ENCODE results near the gene GDPD3. TPM values are rescaled to one million over a fixed set of nuclear protein-coding genes. Genes with fewer than 3 reads are reported as not detected.

GDPD3 gene
- total RNA-seq, 2 experiments from 2014 or later: 5.2 to 6.4 TPM

DNA sequence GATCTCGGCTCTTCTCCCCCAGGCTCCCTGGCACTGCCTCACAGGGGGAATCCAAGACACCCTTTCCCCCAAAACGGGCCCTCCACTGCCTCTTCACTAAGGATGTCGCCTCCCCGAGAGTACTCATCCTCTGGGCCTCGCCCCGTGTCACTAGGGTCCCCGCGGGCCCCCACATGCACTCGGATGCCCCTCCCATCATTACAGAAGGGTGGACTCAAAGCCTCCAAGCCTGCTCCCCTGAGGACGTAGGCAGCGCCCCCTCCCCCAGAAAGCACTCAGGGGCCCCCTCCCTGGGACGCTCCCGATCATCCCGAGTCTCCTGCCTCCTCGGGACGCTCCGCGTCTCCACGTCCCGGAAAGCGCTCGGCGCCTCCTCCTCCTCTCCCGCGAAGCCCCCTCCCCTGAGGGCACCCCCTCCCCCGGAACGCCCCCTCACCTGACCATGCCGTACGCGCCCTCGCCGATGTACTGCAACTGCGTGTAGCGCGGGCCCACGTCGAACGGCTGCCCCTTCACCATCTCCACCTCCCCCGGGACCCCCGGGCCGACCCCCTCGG is 9.3 kb upstream of the GDPD3 start:
- peaks cover 29% of the 10 kb centered on the region for H3K36me3 Mint-ChIP-seq (ENCODE audit: low read depth)
- peaks cover 19% of the 10 kb centered on the region for H3K36me3 ChIP-seq (ENCODE audit: insufficient read depth, low read length)
- peak in 5 of 14 experiments; percentile 4 to 39 (median 26) for DNase-seq
- peak overlapping the region; percentile 91 for H3K4me3 Mint-ChIP-seq
- H3K4me1 Mint-ChIP-seq (ENCODE audit: low read depth): peaks cover 28% of the 10 kb centered on the region
- no peaks in the 10 kb centered on the region for H3K9me3 ChIP-seq (ENCODE audit: control insufficient read depth in 1 of 2, insufficient read depth in 1 of 2, low read length in 2 of 2)
- ChIA-PET POLR2A (interaction anchor here (0.9 to 1.7 kb wide), 5 partner anchors 20 to 63 kb away, joined by 3 to 17 read pairs (median 5); partner anchors contain the start of genes ALDOA, CORO1A and TBX6), CTCF (interaction anchor here (1.8 kb wide), 1 partner anchor 20 kb away, joined by 4 read pairs; no protein-coding TSS in a partner anchor)
- peak overlapping the region; percentile 81 for H3K27ac Mint-ChIP-seq
- H3K4me3 ChIP-seq (ENCODE audit: low read length): peak overlapping the region; percentile 92
- peaks cover 33% of the 10 kb centered on the region for H3K4me1 ChIP-seq (ENCODE audit: insufficient read depth, low read length)
- H3K9me3 Mint-ChIP-seq: no peaks in the 10 kb centered on the region
- H3K27me3 Mint-ChIP-seq: no peaks in the 10 kb centered on the region
- H3K27me3 ChIP-seq (ENCODE audit: control insufficient read depth in 1 of 2, insufficient read depth in 2 of 2, low read length in 2 of 2): no peaks in the 10 kb centered on the region
- TF ChIP-seq, protein P1, sequence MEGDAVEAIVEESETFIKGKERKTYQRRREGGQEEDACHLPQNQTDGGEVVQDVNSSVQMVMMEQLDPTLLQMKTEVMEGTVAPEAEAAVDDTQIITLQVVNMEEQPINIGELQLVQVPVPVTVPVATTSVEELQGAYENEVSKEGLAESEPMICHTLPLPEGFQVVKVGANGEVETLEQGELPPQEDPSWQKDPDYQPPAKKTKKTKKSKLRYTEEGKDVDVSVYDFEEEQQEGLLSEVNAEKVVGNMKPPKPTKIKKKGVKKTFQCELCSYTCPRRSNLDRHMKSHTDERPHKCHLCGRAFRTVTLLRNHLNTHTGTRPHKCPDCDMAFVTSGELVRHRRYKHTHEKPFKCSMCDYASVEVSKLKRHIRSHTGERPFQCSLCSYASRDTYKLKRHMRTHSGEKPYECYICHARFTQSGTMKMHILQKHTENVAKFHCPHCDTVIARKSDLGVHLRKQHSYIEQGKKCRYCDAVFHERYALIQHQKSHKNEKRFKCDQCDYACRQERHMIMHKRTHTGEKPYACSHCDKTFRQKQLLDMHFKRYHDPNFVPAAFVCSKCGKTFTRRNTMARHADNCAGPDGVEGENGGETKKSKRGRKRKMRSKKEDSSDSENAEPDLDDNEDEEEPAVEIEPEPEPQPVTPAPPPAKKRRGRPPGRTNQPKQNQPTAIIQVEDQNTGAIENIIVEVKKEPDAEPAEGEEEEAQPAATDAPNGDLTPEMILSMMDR (IDR thresholded peaks at IDR 0.05): no peak
- H3K27ac ChIP-seq (ENCODE audit: low read depth in 1 of 2, low read length in 2 of 2): peak overlapping the region; percentile 37 to 59
- peak; percentile 16 for ATAC-seq (ENCODE audit: poor library complexity)
- intact Hi-C loops (cut with DNase I, micrococcal nuclease): loop anchor here in 1 of 2 experiments (1.0 to 2.0 kb wide), 2 partner anchors 58 to 295 kb away; partner anchors contain the start of gene ALDOA

DNA sequence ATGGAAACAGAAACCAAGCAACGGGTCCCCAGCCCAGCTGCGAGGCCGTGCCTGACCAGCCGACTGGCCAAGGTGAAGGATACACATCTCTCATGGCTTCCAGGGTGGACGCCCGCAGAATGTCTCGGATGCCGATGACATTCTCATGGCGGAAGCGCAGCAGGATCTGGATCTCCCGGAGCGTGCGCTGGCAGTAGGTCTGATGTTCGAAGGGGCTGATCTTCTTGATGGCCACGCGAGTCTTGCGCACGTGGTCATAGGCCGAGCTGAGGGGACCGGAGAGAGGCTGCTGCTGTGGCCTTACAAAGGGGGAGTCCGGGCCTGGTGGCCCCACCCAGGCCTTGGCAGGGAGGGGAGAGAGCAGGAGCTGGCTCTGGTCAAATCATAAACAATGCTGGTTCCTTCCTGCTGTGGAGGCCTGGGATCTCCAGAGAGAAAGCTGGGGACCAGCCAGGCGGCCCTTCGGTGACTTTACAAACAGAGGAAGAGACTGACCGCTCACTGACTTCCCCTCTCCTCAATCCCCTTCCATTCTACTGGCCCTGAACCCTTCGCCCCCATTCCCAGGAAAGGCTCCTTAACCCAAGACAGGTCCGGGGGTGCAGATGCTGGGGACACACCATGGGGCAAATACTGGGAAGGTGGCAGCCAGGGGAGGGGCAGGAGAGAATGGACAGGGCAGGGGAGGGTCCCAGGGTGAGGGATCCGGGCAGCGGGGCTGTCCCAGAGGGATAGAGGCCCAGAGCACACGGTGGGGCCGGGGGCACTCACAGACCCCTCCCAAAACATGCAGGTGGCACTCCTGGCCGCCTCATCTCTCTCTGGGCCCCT is 8.6 kb upstream of the GDPD3 start:
- H3K4me3 ChIP-seq (ENCODE audit: low read length): peak overlapping the region; percentile 92
- H3K4me3 Mint-ChIP-seq: peak overlapping the region; percentile 91
- peak overlapping the region; percentile 81 for H3K27ac Mint-ChIP-seq
- H3K27ac ChIP-seq (ENCODE audit: low read depth in 1 of 2, low read length in 2 of 2): peak overlapping the region; percentile 37 to 59
- H3K9me3 ChIP-seq (ENCODE audit: control insufficient read depth in 1 of 2, insufficient read depth in 1 of 2, low read length in 2 of 2): no peaks in the 10 kb centered on the region
- ChIA-PET CTCF (no interaction called here), POLR2A (interaction anchor here (0.6 to 2.5 kb wide), 4 partner anchors 19 to 64 kb away, joined by 3 to 11 read pairs (median 6); partner anchors contain the start of gene CORO1A)
- intact Hi-C loops (cut with DNase I, micrococcal nuclease): loop anchor here in 1 of 2 experiments (2.0 kb wide), 2 partner anchors 25 to 57 kb away; partner anchors contain the start of genes ALDOA and YPEL3
- TF ChIP-seq, protein P1 (IDR thresholded peaks at IDR 0.05): no peak
- H3K4me1 Mint-ChIP-seq (ENCODE audit: low read depth): peaks cover 28% of the 10 kb centered on the region
- H3K9me3 Mint-ChIP-seq: no peaks in the 10 kb centered on the region
- peak in 2 of 14 experiments; percentile 16 to 30 for DNase-seq
- ATAC-seq (ENCODE audit: poor library complexity): no peak
- H3K36me3 Mint-ChIP-seq (ENCODE audit: low read depth): peaks cover 33% of the 10 kb centered on the region
- H3K36me3 ChIP-seq (ENCODE audit: insufficient read depth, low read length): peaks cover 26% of the 10 kb centered on the region
- no peaks in the 10 kb centered on the region for H3K27me3 Mint-ChIP-seq
- no peaks in the 10 kb centered on the region for H3K27me3 ChIP-seq (ENCODE audit: control insufficient read depth in 1 of 2, insufficient read depth in 2 of 2, low read length in 2 of 2)
- H3K4me1 ChIP-seq (ENCODE audit: insufficient read depth, low read length): peaks cover 33% of the 10 kb centered on the region

DNA sequence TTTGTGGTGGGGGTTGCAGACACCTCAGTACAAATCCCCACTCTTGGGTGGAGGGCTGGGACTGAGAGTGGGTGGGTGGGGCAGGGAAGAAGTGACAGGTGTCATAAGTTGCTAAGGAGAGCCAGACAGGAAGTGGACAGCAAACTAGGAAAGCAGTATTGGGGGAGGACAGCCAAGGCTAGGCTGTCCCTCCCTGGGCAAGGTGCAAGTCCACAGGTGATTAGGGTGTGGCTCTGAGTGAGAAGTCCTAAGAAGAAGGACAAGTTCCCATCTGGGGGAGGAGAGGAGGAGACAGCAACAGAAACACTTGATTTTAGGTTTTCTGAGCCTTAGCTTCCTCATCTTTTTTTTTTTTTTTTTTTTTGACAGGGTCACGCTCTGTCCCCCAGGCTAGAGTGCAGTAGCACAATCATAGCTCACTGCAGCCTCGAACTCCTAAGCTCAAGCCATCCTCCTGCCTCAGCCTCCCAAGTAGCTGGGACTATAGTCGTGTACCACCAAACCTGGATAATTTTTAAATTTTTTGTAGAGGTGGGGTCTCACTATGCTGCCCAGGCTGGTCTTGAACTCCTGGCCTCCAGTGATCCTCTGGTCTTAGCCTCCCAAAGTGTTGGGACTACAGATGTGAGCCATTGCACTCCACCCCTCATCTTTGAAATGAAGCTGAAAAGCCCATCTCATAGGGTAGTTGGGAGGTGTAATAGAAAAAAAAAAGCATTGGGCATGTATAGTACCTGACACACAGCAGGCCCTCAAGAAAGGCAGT is 7.2 kb upstream of the GDPD3 start:
- Histone ChIP-seq H3K4me3 (ENCODE audit: low read length) (no peak overlapping the region), H3K36me3 (ENCODE audit: insufficient read depth, low read length) (peaks cover 32% of the 10 kb centered on the region), H3K27ac (ENCODE audit: low read depth in 1 of 2, low read length in 2 of 2) (no peak overlapping the region), H3K4me1 (ENCODE audit: insufficient read depth, low read length) (peaks cover 39% of the 10 kb centered on the region), H3K27me3 (ENCODE audit: control insufficient read depth in 1 of 2, insufficient read depth in 2 of 2, low read length in 2 of 2) (no peaks in the 10 kb centered on the region), H3K9me3 (ENCODE audit: control insufficient read depth in 1 of 2, insufficient read depth in 1 of 2, low read length in 2 of 2) (no peaks in the 10 kb centered on the region)
- intact Hi-C loops (cut with DNase I, micrococcal nuclease): loop anchor here in 1 of 2 experiments (2.0 kb wide), 1 partner anchor 24 kb away; the partner anchor contains the start of gene YPEL3
- no peaks in the 10 kb centered on the region for H3K9me3 Mint-ChIP-seq
- H3K36me3 Mint-ChIP-seq (ENCODE audit: low read depth): peaks cover 43% of the 10 kb centered on the region
- peak overlapping the region; percentile 72 for H3K4me3 Mint-ChIP-seq
- ATAC-seq (ENCODE audit: poor library complexity) (no peak), DNase-seq (peak in 1 of 14 experiments; percentile 7)
- peak overlapping the region; percentile 81 for H3K27ac Mint-ChIP-seq
- ChIA-PET CTCF (interaction anchor here (1.5 kb wide), 1 partner anchor 28 kb away, joined by 4 read pairs; the partner anchor contains the start of gene TBX6), POLR2A (interaction anchor here (1.2 to 2.5 kb wide), 3 partner anchors 29 to 65 kb away, joined by 4 to 11 read pairs (median 9); partner anchors contain the start of genes CORO1A and TBX6)
- peaks cover 28% of the 10 kb centered on the region for H3K4me1 Mint-ChIP-seq (ENCODE audit: low read depth)
- TF ChIP-seq, protein P1 (IDR thresholded peaks at IDR 0.05): no peak
- H3K27me3 Mint-ChIP-seq: no peaks in the 10 kb centered on the region

Measured in CD4-positive, alpha-beta T cell (primary cell).